ENCODE results near the gene PLA2G2D. TPM values are rescaled to one million over a fixed set of nuclear protein-coding genes. Genes with fewer than 3 reads are reported as not detected.

The PLA2G2D gene
- total and polyA plus RNA-seq, 2 experiments from 2014 or later: not detected

GRCh38 chr1:20141466-20141865, 22.1 kb upstream of the PLA2G2D start:
- Histone ChIP-seq H3K27me3 (ENCODE audit: insufficient read depth) (no peaks in the 10 kb centered on the region), H3F3A (replicated peaks; ENCODE audit: low read depth) (no peaks in the 10 kb centered on the region), H3K36me3 (ENCODE audit: insufficient read depth) (no peaks in the 10 kb centered on the region), H2AFZ (no peak overlapping the region), H3K27ac (ENCODE audit: low read depth) (no peak overlapping the region), H3K4me2 (no peak overlapping the region), H3K4me1 (ENCODE audit: insufficient read depth) (no peaks in the 10 kb centered on the region), H3K79me2 (replicated peaks; ENCODE audit: insufficient read depth) (no peaks in the 10 kb centered on the region), H3K4me3 (no peak overlapping the region), H3K9me2 (ENCODE audit: insufficient read depth) (no peaks in the 10 kb centered on the region), H4K20me1 (replicated peaks; ENCODE audit: insufficient read depth) (no peaks in the 10 kb centered on the region)
- Mint-ChIP-seq H3K4me3 (no peak overlapping the region), H3K9me3 (peaks cover 7% of the 10 kb centered on the region; the same call in 2 of the 3 replicates), H3K4me1 (no peaks in the 10 kb centered on the region), H3K27ac (no peak overlapping the region), H3K27me3 (ENCODE audit: insufficient read depth, low read depth, poor library complexity) (peaks cover 3% of the 10 kb centered on the region), H3K36me3 (ENCODE audit: low read depth) (peaks cover 4% of the 10 kb centered on the region; the same call in 1 of the 3 replicates)
- TF ChIP-seq, protein P1, sequence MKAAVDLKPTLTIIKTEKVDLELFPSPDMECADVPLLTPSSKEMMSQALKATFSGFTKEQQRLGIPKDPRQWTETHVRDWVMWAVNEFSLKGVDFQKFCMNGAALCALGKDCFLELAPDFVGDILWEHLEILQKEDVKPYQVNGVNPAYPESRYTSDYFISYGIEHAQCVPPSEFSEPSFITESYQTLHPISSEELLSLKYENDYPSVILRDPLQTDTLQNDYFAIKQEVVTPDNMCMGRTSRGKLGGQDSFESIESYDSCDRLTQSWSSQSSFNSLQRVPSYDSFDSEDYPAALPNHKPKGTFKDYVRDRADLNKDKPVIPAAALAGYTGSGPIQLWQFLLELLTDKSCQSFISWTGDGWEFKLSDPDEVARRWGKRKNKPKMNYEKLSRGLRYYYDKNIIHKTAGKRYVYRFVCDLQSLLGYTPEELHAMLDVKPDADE (IDR thresholded peaks at IDR 0.05): no peak
- TF ChIP-seq NANOG (IDR thresholded peaks at IDR 0.05; ENCODE audit: borderline replicate concordance) (no peak), CTCF (conservative IDR thresholded peaks at IDR 0.05; ENCODE audit: low read depth in 2 of 2) (no peak), STAT1 (IDR thresholded peaks at IDR 0.05; ENCODE audit: unreplicated experiment) (no peak), CREB1 (CRISPR knock-in tag; IDR thresholded peaks at IDR 0.05; ENCODE audit: low read depth) (no peak), EZH2 (IDR thresholded peaks at IDR 0.05; ENCODE audit: low read depth, unreplicated experiment) (no peak), EZH2phosphoT487 (IDR thresholded peaks at IDR 0.05; ENCODE audit: unreplicated experiment) (no peak), REST (IDR thresholded peaks at IDR 0.05; ENCODE audit: unreplicated experiment) (no peak), JUNB (IDR thresholded peaks at IDR 0.05; ENCODE audit: unreplicated experiment) (no peak)
- TF ChIP-seq, protein P2, sequence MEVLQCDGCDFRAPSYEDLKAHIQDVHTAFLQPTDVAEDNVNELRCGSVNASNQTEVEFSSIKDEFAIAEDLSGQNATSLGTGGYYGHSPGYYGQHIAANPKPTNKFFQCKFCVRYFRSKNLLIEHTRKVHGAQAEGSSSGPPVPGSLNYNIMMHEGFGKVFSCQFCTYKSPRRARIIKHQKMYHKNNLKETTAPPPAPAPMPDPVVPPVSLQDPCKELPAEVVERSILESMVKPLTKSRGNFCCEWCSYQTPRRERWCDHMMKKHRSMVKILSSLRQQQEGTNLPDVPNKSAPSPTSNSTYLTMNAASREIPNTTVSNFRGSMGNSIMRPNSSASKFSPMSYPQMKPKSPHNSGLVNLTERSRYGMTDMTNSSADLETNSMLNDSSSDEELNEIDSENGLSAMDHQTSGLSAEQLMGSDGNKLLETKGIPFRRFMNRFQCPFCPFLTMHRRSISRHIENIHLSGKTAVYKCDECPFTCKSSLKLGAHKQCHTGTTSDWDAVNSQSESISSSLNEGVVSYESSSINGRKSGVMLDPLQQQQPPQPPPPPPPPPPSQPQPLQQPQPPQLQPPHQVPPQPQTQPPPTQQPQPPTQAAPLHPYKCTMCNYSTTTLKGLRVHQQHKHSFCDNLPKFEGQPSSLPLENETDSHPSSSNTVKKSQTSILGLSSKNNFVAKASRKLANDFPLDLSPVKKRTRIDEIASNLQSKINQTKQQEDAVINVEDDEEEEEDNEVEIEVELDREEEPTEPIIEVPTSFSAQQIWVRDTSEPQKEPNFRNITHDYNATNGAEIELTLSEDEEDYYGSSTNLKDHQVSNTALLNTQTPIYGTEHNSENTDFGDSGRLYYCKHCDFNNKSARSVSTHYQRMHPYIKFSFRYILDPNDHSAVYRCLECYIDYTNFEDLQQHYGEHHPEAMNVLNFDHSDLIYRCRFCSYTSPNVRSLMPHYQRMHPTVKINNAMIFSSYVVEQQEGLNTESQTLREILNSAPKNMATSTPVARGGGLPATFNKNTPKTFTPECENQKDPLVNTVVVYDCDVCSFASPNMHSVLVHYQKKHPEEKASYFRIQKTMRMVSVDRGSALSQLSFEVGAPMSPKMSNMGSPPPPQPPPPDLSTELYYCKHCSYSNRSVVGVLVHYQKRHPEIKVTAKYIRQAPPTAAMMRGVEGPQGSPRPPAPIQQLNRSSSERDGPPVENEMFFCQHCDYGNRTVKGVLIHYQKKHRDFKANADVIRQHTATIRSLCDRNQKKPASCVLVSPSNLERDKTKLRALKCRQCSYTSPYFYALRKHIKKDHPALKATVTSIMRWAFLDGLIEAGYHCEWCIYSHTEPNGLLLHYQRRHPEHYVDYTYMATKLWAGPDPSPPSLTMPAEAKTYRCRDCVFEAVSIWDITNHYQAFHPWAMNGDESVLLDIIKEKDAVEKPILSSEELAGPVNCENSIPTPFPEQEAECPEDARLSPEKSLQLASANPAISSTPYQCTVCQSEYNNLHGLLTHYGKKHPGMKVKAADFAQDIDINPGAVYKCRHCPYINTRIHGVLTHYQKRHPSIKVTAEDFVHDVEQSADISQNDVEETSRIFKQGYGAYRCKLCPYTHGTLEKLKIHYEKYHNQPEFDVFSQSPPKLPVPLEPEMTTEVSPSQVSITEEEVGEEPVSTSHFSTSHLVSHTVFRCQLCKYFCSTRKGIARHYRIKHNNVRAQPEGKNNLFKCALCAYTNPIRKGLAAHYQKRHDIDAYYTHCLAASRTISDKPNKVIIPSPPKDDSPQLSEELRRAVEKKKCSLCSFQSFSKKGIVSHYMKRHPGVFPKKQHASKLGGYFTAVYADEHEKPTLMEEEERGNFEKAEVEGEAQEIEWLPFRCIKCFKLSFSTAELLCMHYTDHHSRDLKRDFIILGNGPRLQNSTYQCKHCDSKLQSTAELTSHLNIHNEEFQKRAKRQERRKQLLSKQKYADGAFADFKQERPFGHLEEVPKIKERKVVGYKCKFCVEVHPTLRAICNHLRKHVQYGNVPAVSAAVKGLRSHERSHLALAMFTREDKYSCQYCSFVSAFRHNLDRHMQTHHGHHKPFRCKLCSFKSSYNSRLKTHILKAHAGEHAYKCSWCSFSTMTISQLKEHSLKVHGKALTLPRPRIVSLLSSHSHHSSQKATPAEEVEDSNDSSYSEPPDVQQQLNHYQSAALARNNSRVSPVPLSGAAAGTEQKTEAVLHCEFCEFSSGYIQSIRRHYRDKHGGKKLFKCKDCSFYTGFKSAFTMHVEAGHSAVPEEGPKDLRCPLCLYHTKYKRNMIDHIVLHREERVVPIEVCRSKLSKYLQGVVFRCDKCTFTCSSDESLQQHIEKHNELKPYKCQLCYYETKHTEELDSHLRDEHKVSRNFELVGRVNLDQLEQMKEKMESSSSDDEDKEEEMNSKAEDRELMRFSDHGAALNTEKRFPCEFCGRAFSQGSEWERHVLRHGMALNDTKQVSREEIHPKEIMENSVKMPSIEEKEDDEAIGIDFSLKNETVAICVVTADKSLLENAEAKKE (CRISPR knock-in tag; IDR thresholded peaks at IDR 0.05): no peak
- no peak for DNase-seq (ENCODE audit: low spot score)
- no peak for ATAC-seq

Data from GM23338 (cell line).